CD14-positive monocyte (primary cell): ENCODE measurements around the gene ZDHHC7. TPM values are rescaled to one million over a fixed set of nuclear protein-coding genes. Genes with fewer than 3 reads are reported as not detected.
A peak's percentile ranks its signal among the peaks of the same experiment; 100 is the strongest.

ENCODE experiments used
- DNase-seq, 3 donors: peaks; one replicate each; pipeline ENCODE4 v3.0.0-alpha.2; 2011 to 2022
- H2AFZ ChIP-seq: 2 replicates; pipeline ENCODE4 v1.6.0; 2012; ENCODE audit warnings: mild to moderate bottlenecking, low read depth, low read length, inconsistent platforms; ENCODE audit not compliant: insufficient read depth, poor library complexity, severe bottlenecking
- H3K27ac ChIP-seq, 2 donors: 1 replicate in 1 of 2; 2 replicates in 1 of 2; pipeline ENCODE4 v1.5.1; 2012 to 2013; ENCODE audit warnings: low read length in 2 of 2, control low read depth in 1 of 2, inconsistent platforms in 1 of 2, low read depth in 1 of 2, mild to moderate bottlenecking in 1 of 2
- H3K27me3 ChIP-seq, 2 donors: one replicate each; pipeline versions ENCODE4 v1.6.0 to v1.6.1; 2011 to 2013; ENCODE audit warnings: low read length in 2 of 2; ENCODE audit not compliant: control insufficient read depth in 2 of 2, insufficient read depth in 2 of 2
- H3K36me3 ChIP-seq, 2 donors: replicated peaks in 1 of 2; 1 replicate in 1 of 2; 2 replicates in 1 of 2; pipeline versions ENCODE4 v1.5.1 to v1.6.1; 2012 to 2013; ENCODE audit warnings: low read length in 2 of 2, control low read depth in 1 of 2, inconsistent platforms in 1 of 2, mild to moderate bottlenecking in 1 of 2; ENCODE audit not compliant: insufficient read depth in 2 of 2, control insufficient read depth in 1 of 2
- H3K4me1 ChIP-seq, 2 donors: 1 replicate in 1 of 2; 2 replicates in 1 of 2; pipeline versions ENCODE4 v1.5.1 to v1.6.1; 2012 to 2013; ENCODE audit warnings: low read length in 2 of 2, control low read depth in 1 of 2, inconsistent platforms in 1 of 2, mild to moderate bottlenecking in 1 of 2, moderate library complexity in 1 of 2; ENCODE audit not compliant: insufficient read depth in 2 of 2, control insufficient read depth in 1 of 2
- H3K4me2 ChIP-seq: replicated peaks from 2 replicates; pipeline ENCODE3; 2012; ENCODE audit warnings: low read length, moderate library complexity, mild to moderate bottlenecking; ENCODE audit not compliant: poor library complexity, severe bottlenecking; ENCODE audit errors: extremely low read depth
- H3K4me3 ChIP-seq, 3 experiments: fragments of 200-600 bp in 1 of 3; sonication (generic) in 1 of 3; replicated peaks in 1 of 3; 1 replicate in 2 of 3; 2 replicates in 1 of 3; pipeline ENCODE4 v1.5.1; 2011 to 2013; ENCODE audit warnings: low read length in 3 of 3, mild to moderate bottlenecking in 3 of 3, control low read depth in 2 of 3, low read depth in 2 of 3, inconsistent platforms in 1 of 3, moderate library complexity in 1 of 3
- H3K79me2 ChIP-seq: 2 replicates; pipeline ENCODE4 v1.6.0; 2012; ENCODE audit warnings: mild to moderate bottlenecking, control low read depth, inconsistent platforms, low read length, moderate library complexity; ENCODE audit not compliant: insufficient read depth
- H3K9ac ChIP-seq: 2 replicates; pipeline ENCODE4 v1.6.0; 2017; ENCODE audit warnings: low read length, mild to moderate bottlenecking; ENCODE audit not compliant: insufficient read depth, poor library complexity, severe bottlenecking
- H3K9me3 ChIP-seq, 2 donors: replicated peaks in 1 of 2; 1 replicate in 1 of 2; 2 replicates in 1 of 2; pipeline versions ENCODE4 v1.5.1 to v1.6.1; 2012 to 2013; ENCODE audit warnings: low read length in 2 of 2, control low read depth in 1 of 2; ENCODE audit not compliant: control insufficient read depth in 1 of 2, insufficient read depth in 1 of 2
- H4K20me1 ChIP-seq: 2 replicates; pipeline ENCODE4 v1.6.0; 2012; ENCODE audit warnings: mild to moderate bottlenecking, low read length, control low read depth, moderate library complexity; ENCODE audit not compliant: insufficient read depth
- H3K27ac Mint-ChIP-seq, 7 donors: one replicate each; pipeline ENCODE4 v1.8.0; 2020; ENCODE audit warnings: mild to moderate bottlenecking in 7 of 7, mixed read lengths in 7 of 7, moderate library complexity in 6 of 7, inconsistent platforms in 2 of 7
- H3K27me3 Mint-ChIP-seq, 3 donors: one replicate each; pipeline ENCODE4 v1.8.0; 2021 to 2022; ENCODE audit warnings: low read depth in 3 of 3, mild to moderate bottlenecking in 3 of 3, mixed read lengths in 3 of 3, moderate library complexity in 3 of 3, inconsistent platforms in 1 of 3
- H3K36me3 Mint-ChIP-seq, 2 donors: one replicate each; pipeline ENCODE4 v1.8.0; 2020; ENCODE audit warnings: mixed read lengths in 2 of 2, inconsistent platforms in 1 of 2, mild to moderate bottlenecking in 1 of 2
- H3K4me1 Mint-ChIP-seq: one replicate; pipeline ENCODE4 v1.8.0; 2020; ENCODE audit warnings: mild to moderate bottlenecking, mixed read lengths
- H3K4me3 Mint-ChIP-seq, 2 donors: one replicate each; pipeline ENCODE4 v1.8.0; 2020; ENCODE audit warnings: mild to moderate bottlenecking in 2 of 2, mixed read lengths in 2 of 2, moderate library complexity in 1 of 2
- H3K9me3 Mint-ChIP-seq, 7 donors: one replicate each; pipeline ENCODE4 v1.8.0; 2020 to 2022; ENCODE audit warnings: mixed read lengths in 7 of 7, mild to moderate bottlenecking in 6 of 7, moderate library complexity in 6 of 7, inconsistent platforms in 2 of 7
- WGBS: methylation state at CpG from one replicate; pipeline ENCODE4 v1.1.5; 2013; ENCODE audit warnings: missing lambda C conversion rate; ENCODE audit not compliant: insufficient coverage; 5-methylcytosine and 5-hydroxymethylcytosine counted together
- intact Hi-C, 2 donors: fragments of 100-400 bp; cut with micrococcal nuclease; formaldehyde crosslinking; loops; one replicate each; pipeline versions ENCODE4 v1.15.0 to v1.15.1; 2023
- polyA plus RNA-seq, 3 donors: library from polyadenylated mRNA; depleted of rRNA in 1 of 3; unstranded in 2 of 3; stranded (reverse) in 1 of 3; fragments of 300-500 nt in 2 of 3; fragments of >200 nt in 1 of 3; fragmentation: Illumina TruSeq in 2 of 3; gene quantifications; 1 replicate in 2 of 3; 2 replicates in 1 of 3; pipeline ENCODE4 v1.2.3, GENCODE V29; 2012 to 2021
- TF ChIP-seq, protein P1 (sequence below): fragments of 200-600 bp; IDR thresholded peaks from one replicate; pipeline ENCODE4 v1.8.0; 2022; ENCODE audit warnings: antibody characterized with exemption, mild to moderate bottlenecking

ZDHHC7 gene
- polyA plus RNA-seq, 3 donors, result 99.7 to 189 (median 129) TPM

DNA sequence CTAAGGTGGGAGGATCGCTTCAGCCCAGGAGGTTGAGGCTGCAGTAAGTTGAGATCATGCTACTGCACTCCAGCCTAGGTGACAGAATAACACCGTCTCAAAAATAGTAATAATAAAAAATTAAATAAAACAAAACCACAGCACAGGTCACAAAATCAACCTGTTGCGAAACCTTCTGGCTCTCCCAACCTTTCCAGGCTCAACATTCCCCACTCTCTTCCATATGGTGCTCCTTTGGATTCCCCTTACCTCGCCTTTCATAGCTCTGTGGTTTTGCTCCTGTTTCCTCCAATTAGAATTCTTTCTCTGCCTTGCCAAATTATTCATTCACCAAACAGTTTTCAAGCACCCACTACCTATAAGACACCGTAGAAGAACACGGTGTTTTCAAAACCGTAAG is 4.7 kb downstream of the ZDHHC7 start:
- no peaks in the 10 kb centered on the region for H3K9me3 ChIP-seq
- peaks cover 85 to 91% of the 10 kb centered on the region in 2 donors for H3K4me1 ChIP-seq
- intact Hi-C loops, result no loop called here
- H3K4me2 ChIP-seq, result no peak overlapping the region
- peak overlapping the region in 3 of 7 donors; percentile 20 to 90 (median 77) for H3K27ac Mint-ChIP-seq
- H3K36me3 ChIP-seq, result peaks cover 4 to 16% of the 10 kb centered on the region in 2 donors
- peaks cover 88% of the 10 kb centered on the region for H3K4me1 Mint-ChIP-seq
- peaks cover 5% of the 10 kb centered on the region for H4K20me1 ChIP-seq
- H3K79me2 ChIP-seq, result peaks cover 100% of the 10 kb centered on the region
- peak overlapping the region in 1 of 2 donors; percentile 78 for H3K27ac ChIP-seq
- peaks cover 0 to 3% (median 0%) of the 10 kb centered on the region in 3 donors for H3K27me3 Mint-ChIP-seq
- peaks cover 55 to 56% of the 10 kb centered on the region in 2 donors for H3K36me3 Mint-ChIP-seq
- H3K9me3 Mint-ChIP-seq, result peaks cover 0 to 4% (median 0%) of the 10 kb centered on the region in 7 donors
- no peak overlapping the region for H3K4me3 ChIP-seq
- 86% methylated on average over 3 of the region's 7 CpGs for WGBS
- H3K27me3 ChIP-seq, result no peaks in the 10 kb centered on the region
- no peak overlapping the region for H3K4me3 Mint-ChIP-seq
- TF ChIP-seq, protein P1, sequence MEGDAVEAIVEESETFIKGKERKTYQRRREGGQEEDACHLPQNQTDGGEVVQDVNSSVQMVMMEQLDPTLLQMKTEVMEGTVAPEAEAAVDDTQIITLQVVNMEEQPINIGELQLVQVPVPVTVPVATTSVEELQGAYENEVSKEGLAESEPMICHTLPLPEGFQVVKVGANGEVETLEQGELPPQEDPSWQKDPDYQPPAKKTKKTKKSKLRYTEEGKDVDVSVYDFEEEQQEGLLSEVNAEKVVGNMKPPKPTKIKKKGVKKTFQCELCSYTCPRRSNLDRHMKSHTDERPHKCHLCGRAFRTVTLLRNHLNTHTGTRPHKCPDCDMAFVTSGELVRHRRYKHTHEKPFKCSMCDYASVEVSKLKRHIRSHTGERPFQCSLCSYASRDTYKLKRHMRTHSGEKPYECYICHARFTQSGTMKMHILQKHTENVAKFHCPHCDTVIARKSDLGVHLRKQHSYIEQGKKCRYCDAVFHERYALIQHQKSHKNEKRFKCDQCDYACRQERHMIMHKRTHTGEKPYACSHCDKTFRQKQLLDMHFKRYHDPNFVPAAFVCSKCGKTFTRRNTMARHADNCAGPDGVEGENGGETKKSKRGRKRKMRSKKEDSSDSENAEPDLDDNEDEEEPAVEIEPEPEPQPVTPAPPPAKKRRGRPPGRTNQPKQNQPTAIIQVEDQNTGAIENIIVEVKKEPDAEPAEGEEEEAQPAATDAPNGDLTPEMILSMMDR, result no peak
- no peak for DNase-seq
- H2AFZ ChIP-seq, result no peak overlapping the region
- no peak overlapping the region for H3K9ac ChIP-seq

DNA sequence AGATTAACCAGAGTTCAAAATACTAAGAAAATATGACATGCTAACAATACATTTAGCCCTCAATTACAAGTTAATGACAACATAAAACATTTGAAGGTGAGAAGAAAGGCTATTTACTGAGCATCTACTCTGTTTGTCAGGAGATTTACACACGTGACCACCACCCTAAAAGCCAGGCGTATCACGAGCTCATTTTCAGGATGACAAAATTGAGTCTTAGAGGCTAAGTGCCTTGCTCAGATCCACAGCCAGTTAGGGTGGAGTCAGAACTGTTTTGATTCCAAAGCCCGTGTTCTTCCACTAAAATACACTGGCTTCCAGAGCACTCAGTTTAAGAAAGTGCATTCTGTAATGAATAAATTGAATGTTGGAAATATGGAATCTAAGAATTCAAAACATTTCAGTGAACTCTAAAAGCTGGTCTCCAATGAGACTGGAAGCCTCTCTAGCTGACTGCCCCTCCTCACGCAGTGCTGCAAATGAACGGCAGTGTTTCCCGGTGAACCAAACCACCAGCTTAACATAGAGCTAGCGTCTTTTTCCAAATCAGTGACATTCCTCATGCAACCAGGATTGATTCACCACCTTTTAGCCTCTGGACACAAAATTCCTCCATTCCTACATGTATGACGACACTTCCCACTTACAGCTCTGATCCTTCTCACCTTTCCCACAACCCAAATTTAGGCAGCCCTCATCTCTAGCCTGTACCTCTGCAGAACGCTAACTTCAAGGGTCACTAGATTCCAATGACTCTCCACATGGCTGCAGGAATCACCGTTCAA is 5.9 kb downstream of the ZDHHC7 start:
- Mint-ChIP-seq H3K36me3 (peaks cover 63 to 67% of the 10 kb centered on the region in 2 donors), H3K4me3 (peak overlapping the region in 1 of 2 donors; percentile 71), H3K27ac (peak overlapping the region; percentile 43 to 99 (median 97)), H3K9me3 (peaks cover 0 to 4% (median 0%) of the 10 kb centered on the region in 7 donors), H3K4me1 (peaks cover 96% of the 10 kb centered on the region), H3K27me3 (peaks cover 0 to 3% (median 0%) of the 10 kb centered on the region in 3 donors)
- no peak overlapping the region for H3K9ac ChIP-seq
- H3K4me1 ChIP-seq, result peaks cover 97 to 100% of the 10 kb centered on the region in 2 donors
- peaks cover 100% of the 10 kb centered on the region for H3K79me2 ChIP-seq
- H3K9me3 ChIP-seq, result no peaks in the 10 kb centered on the region
- H3K27ac ChIP-seq, result peak overlapping the region in 1 of 2 donors; percentile 91
- H3K4me3 ChIP-seq, result peak overlapping the region in 1 of 3 experiments; percentile 71
- H3K27me3 ChIP-seq, result no peaks in the 10 kb centered on the region
- H3K36me3 ChIP-seq, result peaks cover 7 to 27% of the 10 kb centered on the region in 2 donors
- WGBS, result 97% methylated on average over 7 of the region's 11 CpGs
- H4K20me1 ChIP-seq, result peaks cover 9% of the 10 kb centered on the region
- no peak overlapping the region for H2AFZ ChIP-seq
- TF ChIP-seq, protein P1, result no peak
- peak overlapping the region; percentile 68 for H3K4me2 ChIP-seq
- DNase-seq, result no peak
- intact Hi-C loops, result no loop called here
